ENCODE measurements around the gene MACROD2. TPM values are rescaled to one million over a fixed set of nuclear protein-coding genes. Genes with fewer than 3 reads are reported as not detected.

The MACROD2 gene
- total and polyA plus RNA-seq, 11 donors = 0.54 to 5.4 (median 2.4) TPM

DNA sequence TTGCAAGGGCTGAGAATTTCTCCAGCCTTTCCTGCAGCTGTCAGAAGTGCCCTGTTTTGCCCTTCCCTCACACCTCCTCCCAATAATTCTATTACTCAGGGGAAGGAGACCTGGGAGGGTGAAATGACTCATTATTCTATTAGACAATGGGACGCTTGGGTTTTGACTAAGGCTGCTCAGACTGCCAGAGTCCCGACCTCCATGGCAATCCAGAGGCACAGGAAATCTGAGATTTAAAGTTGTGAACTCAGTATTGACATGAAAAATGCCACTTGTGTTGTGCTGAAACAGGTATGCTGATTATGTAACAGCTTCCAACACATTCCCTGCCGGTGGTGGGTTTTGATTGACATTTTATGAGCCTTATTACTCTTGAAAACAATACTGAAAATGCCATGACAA is 967.9 kb downstream of the MACROD2 start:
- Histone ChIP-seq H3K9me3 (no peaks in the 10 kb centered on the region), H3K4me1 (no peaks in the 10 kb centered on the region), H3K27me3 (no peaks in the 10 kb centered on the region), H3K27ac (no peak overlapping the region), H3K36me3 (no peaks in the 10 kb centered on the region), H3K4me3 (no peak overlapping the region)
- ATAC-seq = no peak
- WGBS, 4 donors = 24 to 37% (median 28%) methylated on average over 3 of the region's 3 CpGs
- intact Hi-C loops (cut with DNase I) = no loop called here
- TF ChIP-seq, protein P1, sequence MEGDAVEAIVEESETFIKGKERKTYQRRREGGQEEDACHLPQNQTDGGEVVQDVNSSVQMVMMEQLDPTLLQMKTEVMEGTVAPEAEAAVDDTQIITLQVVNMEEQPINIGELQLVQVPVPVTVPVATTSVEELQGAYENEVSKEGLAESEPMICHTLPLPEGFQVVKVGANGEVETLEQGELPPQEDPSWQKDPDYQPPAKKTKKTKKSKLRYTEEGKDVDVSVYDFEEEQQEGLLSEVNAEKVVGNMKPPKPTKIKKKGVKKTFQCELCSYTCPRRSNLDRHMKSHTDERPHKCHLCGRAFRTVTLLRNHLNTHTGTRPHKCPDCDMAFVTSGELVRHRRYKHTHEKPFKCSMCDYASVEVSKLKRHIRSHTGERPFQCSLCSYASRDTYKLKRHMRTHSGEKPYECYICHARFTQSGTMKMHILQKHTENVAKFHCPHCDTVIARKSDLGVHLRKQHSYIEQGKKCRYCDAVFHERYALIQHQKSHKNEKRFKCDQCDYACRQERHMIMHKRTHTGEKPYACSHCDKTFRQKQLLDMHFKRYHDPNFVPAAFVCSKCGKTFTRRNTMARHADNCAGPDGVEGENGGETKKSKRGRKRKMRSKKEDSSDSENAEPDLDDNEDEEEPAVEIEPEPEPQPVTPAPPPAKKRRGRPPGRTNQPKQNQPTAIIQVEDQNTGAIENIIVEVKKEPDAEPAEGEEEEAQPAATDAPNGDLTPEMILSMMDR (IDR thresholded peaks at IDR 0.05) = no peak
- no peak for TF ChIP-seq POLR2A (IDR thresholded peaks at IDR 0.05)
- no peak for DNase-seq

DNA sequence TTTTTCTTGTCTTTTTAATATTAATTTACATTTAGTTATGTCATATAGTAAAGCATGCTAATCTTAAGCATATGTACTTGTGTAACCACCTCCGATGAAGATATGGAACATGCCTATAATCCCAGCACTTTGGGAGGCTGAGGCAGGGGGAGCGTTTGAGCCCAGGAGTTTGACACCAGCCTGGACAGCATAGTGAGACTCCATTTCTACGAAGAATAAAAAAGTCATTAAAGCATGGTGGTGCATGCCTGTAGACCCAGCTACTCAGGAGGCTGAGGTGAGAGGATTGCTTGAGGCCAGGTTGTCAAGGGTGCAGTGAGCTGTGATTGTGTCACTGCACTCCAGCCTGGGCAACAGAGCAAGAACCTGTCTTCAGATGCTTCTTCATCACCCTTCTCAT is 970.9 kb downstream of the MACROD2 start:
- no peak for ATAC-seq
- Histone ChIP-seq H3K27ac (no peak overlapping the region), H3K9me3 (no peaks in the 10 kb centered on the region), H3K27me3 (no peaks in the 10 kb centered on the region), H3K4me1 (no peaks in the 10 kb centered on the region), H3K36me3 (no peaks in the 10 kb centered on the region), H3K4me3 (no peak overlapping the region)
- WGBS, 4 donors = 89 to 94% (median 92%) methylated on average over 3 of the region's 3 CpGs
- no peak for TF ChIP-seq POLR2A (IDR thresholded peaks at IDR 0.05)
- TF ChIP-seq, protein P1 (IDR thresholded peaks at IDR 0.05) = no peak
- no peak for DNase-seq
- intact Hi-C loops (cut with DNase I) = no loop called here

DNA sequence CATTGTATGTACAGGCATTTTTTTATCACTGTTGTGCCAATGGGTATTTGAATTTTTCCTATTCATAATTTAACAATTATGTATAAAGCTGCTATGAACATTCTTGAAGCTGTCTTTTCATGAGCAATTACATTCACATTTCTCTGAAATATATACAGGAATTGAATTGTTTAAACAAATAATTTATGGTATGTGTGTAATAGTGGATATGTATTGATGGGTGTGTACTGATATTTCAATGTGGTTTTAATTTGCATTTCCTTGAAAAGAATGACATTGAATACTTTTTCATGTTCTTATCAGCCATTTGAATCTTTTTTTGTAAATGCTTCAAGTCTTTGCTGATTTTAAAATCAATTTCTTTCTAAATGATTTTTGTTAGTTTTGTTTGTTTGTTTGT is 971.5 kb downstream of the MACROD2 start:
- Histone ChIP-seq H3K4me1 (no peaks in the 10 kb centered on the region), H3K9me3 (no peaks in the 10 kb centered on the region), H3K36me3 (no peaks in the 10 kb centered on the region), H3K27ac (no peak overlapping the region), H3K4me3 (no peak overlapping the region), H3K27me3 (no peaks in the 10 kb centered on the region)
- intact Hi-C loops (cut with DNase I) = no loop called here
- ATAC-seq (no peak), DNase-seq (no peak)
- TF ChIP-seq, protein P1 (IDR thresholded peaks at IDR 0.05) = no peak
- TF ChIP-seq POLR2A (IDR thresholded peaks at IDR 0.05) = no peak

DNA sequence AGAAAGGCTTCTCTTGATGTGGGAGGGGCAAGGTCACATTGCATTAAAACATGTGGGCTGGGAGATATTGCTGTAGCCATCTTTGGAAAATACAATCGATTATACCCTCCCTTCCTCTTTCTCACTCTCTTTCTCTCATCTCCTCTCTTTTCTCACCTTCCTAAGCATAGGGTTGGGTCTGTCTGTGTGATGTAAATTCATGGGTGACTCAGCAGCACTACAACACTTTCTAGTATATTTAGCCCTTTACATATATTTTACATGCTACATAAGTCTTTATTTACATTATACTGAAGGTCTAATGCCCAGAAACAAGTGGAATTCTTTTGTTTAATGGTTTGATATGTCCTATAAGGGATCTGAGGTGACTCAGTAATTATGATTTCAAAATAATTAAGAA is 976.9 kb downstream of the MACROD2 start:
- Histone ChIP-seq H3K27ac (no peak overlapping the region), H3K36me3 (no peaks in the 10 kb centered on the region), H3K27me3 (no peaks in the 10 kb centered on the region), H3K9me3 (no peaks in the 10 kb centered on the region), H3K4me3 (no peak overlapping the region), H3K4me1 (no peaks in the 10 kb centered on the region)
- no peak for TF ChIP-seq POLR2A (IDR thresholded peaks at IDR 0.05)
- TF ChIP-seq, protein P1 (IDR thresholded peaks at IDR 0.05) = no peak
- intact Hi-C loops (cut with DNase I) = no loop called here
- no peak for ATAC-seq
- WGBS, 4 donors = 77 to 87% (median 81%) methylated on average over 1 of the region's 1 CpG
- no peak for DNase-seq
